B cell (primary cell): ENCODE results near the gene BCO1. TPM values are rescaled to one million over a fixed set of nuclear protein-coding genes. Genes with fewer than 3 reads are reported as not detected.

Experiments
- ATAC-seq: fragments of 200-7000 bp; cut with Tn5 transposase; one replicate; pipeline ENCODE4 v1.10.0; 2021; ENCODE audit warnings: low read depth, mild to moderate bottlenecking, moderate number of reproducible peaks, moderate library complexity
- CTCF ChIA-PET: fragments of 350-600 bp; sonication (Branson Sonifier 250); formaldehyde crosslinking; loops from one replicate; lab custom pipeline; 2021; ENCODE audit warnings: antibody characterized with exemption, inconsistent platforms; lab: Charles Lee
- POLR2A ChIA-PET: fragments of 350-600 bp; sonication (Branson Sonifier 250); formaldehyde crosslinking; loops from one replicate; lab custom pipeline; 2021; ENCODE audit warnings: antibody characterized with exemption; lab: Charles Lee
- DNase-seq: peaks from one replicate; pipeline ENCODE4 v3.0.0; 2013
- H2AFZ ChIP-seq: 2 replicates; pipeline ENCODE4 v1.6.1; 2012; ENCODE audit warnings: mild to moderate bottlenecking, low read depth, low read length; ENCODE audit not compliant: insufficient read depth, poor library complexity, severe bottlenecking
- H3K27ac ChIP-seq, 2 donors: 1 replicate in 1 of 2; 2 replicates in 1 of 2; pipeline ENCODE4 v1.5.1; 2012 to 2013; ENCODE audit warnings: low read length in 2 of 2, mild to moderate bottlenecking in 2 of 2, moderate library complexity in 1 of 2
- H3K27me3 ChIP-seq, 4 experiments: fragments of 200-600 bp in 1 of 4; sonication (generic) in 1 of 4; replicated peaks in 1 of 4; 1 replicate in 2 of 4; 2 replicates in 2 of 4; pipeline versions ENCODE4 v1.6.1 to v1.7.0; 2013 to 2016; ENCODE audit warnings: low read length in 3 of 4, mild to moderate bottlenecking in 2 of 4, mixed read lengths in 1 of 4, moderate library complexity in 1 of 4; ENCODE audit not compliant: insufficient read depth in 4 of 4, control insufficient read depth in 3 of 4; ENCODE audit errors: control extremely low read depth in 1 of 4
- H3K36me3 ChIP-seq, 2 experiments: replicated peaks in 1 of 2; 1 replicate in 1 of 2; 2 replicates in 1 of 2; pipeline versions ENCODE4 v1.6.1 to v1.7.1; 2013; ENCODE audit warnings: low read length in 1 of 2; ENCODE audit not compliant: insufficient read depth in 2 of 2, control insufficient read depth in 1 of 2; ENCODE audit errors: control extremely low read depth in 1 of 2, extremely low read depth in 1 of 2
- H3K4me1 ChIP-seq, 2 donors: fragments of 200-600 bp in 1 of 2; sonication (generic) in 1 of 2; 1 replicate in 1 of 2; 2 replicates in 1 of 2; pipeline versions ENCODE4 v1.5.1 to v1.6.1; 2013 to 2017; ENCODE audit warnings: low read length in 2 of 2; ENCODE audit not compliant: control insufficient read depth in 2 of 2, insufficient read depth in 2 of 2
- H3K4me2 ChIP-seq: replicated peaks from 2 replicates; pipeline ENCODE3; 2012; ENCODE audit warnings: mild to moderate bottlenecking, low read depth, low read length; ENCODE audit not compliant: poor library complexity, severe bottlenecking
- H3K4me3 ChIP-seq, 5 experiments: fragments of 200-600 bp in 1 of 5; sonication (generic) in 1 of 5; 1 replicate in 3 of 5; 2 replicates in 2 of 5; pipeline versions ENCODE4 v1.5.1 to v1.7.0; 2011 to 2016; ENCODE audit warnings: low read length in 4 of 5, mild to moderate bottlenecking in 4 of 5, low read depth in 2 of 5, control low read depth in 1 of 5, moderate library complexity in 1 of 5; ENCODE audit not compliant: insufficient read depth in 1 of 5; ENCODE audit errors: control extremely low read depth in 1 of 5, extremely low read depth in 1 of 5
- H3K79me2 ChIP-seq: fragments of 200-600 bp; sonication (generic); one replicate; pipeline ENCODE4 v1.6.0; 2016; ENCODE audit warnings: low read length; ENCODE audit not compliant: control insufficient read depth, insufficient read depth
- H3K9ac ChIP-seq: fragments of 200-600 bp; sonication (generic); 2 replicates; pipeline ENCODE4 v1.6.1; 2017; ENCODE audit warnings: mild to moderate bottlenecking, low read length, moderate library complexity
- H3K9me3 ChIP-seq, 3 donors: one replicate each; pipeline versions ENCODE4 v1.6.1 to v1.7.1; 2013; ENCODE audit warnings: low read length in 2 of 3; ENCODE audit not compliant: control insufficient read depth in 2 of 3, insufficient read depth in 1 of 3; ENCODE audit errors: control extremely low read depth in 1 of 3
- H4K20me1 ChIP-seq: 2 replicates; pipeline ENCODE4 v1.6.0; 2012; ENCODE audit warnings: mild to moderate bottlenecking, low read length; ENCODE audit not compliant: insufficient read depth, control insufficient read depth, poor library complexity, severe bottlenecking
- H3K27ac Mint-ChIP-seq: one replicate; pipeline ENCODE4 v1.8.0; 2021; ENCODE audit warnings: mixed read lengths
- H3K27me3 Mint-ChIP-seq: one replicate; pipeline ENCODE4 v1.8.0; 2021; ENCODE audit warnings: mixed read lengths
- H3K4me1 Mint-ChIP-seq: one replicate; pipeline ENCODE4 v1.8.0; 2021; ENCODE audit warnings: mixed read lengths
- H3K4me3 Mint-ChIP-seq: one replicate; pipeline ENCODE4 v1.8.0; 2021; ENCODE audit warnings: mixed read lengths
- H3K9me3 Mint-ChIP-seq: one replicate; pipeline ENCODE4 v1.8.0; 2022; ENCODE audit warnings: mixed read lengths; ENCODE audit not compliant: insufficient read depth
- CTCF ChIP-seq: fragments of 200-600 bp; IDR thresholded peaks from one replicate; pipeline ENCODE4 v1.8.0; 2022; ENCODE audit warnings: antibody characterized with exemption, mild to moderate bottlenecking
- EZH2 ChIP-seq: IDR thresholded peaks from 2 replicates; pipeline ENCODE4 v1.6.1; 2012; ENCODE audit warnings: borderline replicate concordance, low read depth, mild to moderate bottlenecking, moderate library complexity, low read length; ENCODE audit not compliant: insufficient read depth, poor library complexity, severe bottlenecking
- WGBS: methylation state at CpG from one replicate; pipeline ENCODE4 v1.1.5; 2013; ENCODE audit warnings: missing lambda C conversion rate; ENCODE audit not compliant: insufficient coverage; 5-methylcytosine and 5-hydroxymethylcytosine counted together
- intact Hi-C: fragments of 100-400 bp; cut with micrococcal nuclease; formaldehyde crosslinking; loops from one replicate; pipeline ENCODE4 v1.10.0; 2022
- polyA plus RNA-seq: library from polyadenylated mRNA; depleted of rRNA; stranded (reverse); fragments of >200 nt; gene quantifications from 2 replicates; pipeline ENCODE4 v1.2.3, GENCODE V29; 2012
- total RNA-seq, 2 donors: library from RNA; stranded (reverse); fragments of 120-200 nt in 1 of 2; gene quantifications; 1 replicate in 1 of 2; 2 replicates in 1 of 2; pipeline versions ENCODE4 v1.2.3 to v1.2.4, GENCODE V29; 2013 to 2022

The BCO1 gene
- total and polyA plus RNA-seq, 2 donors (not counting 1 experiment from before 2014, with no cell fraction given) = not detected

DNA sequence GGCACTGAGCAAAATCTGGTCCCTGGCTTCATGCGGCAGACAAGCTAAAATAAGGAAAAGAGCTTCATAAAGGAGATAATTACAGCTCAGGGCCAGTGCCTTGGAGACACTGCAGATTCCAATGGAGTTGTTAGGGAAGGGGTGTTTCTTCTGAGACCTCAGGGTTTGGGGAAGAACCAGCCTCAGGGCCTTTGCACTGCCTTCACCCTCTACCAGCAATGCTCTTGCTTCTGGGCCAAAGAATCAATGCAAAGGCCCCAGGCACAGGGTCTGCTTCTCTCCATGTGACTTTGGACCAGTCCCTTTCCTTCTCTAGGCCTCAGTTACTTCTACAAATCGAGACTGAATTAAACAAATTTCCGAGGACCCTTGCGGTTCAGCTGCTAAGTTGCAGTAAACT, 40.0 kb downstream of the BCO1 start:
- Histone ChIP-seq H3K9ac (no peak overlapping the region), H2AFZ (no peak overlapping the region), H3K4me2 (no peak overlapping the region), H3K36me3 (no peaks in the 10 kb centered on the region), H3K4me3 (no peak overlapping the region), H3K9me3 (no peaks in the 10 kb centered on the region), H4K20me1 (no peaks in the 10 kb centered on the region), H3K4me1 (no peaks in the 10 kb centered on the region), H3K79me2 (no peaks in the 10 kb centered on the region), H3K27ac (no peak overlapping the region), H3K27me3 (peaks cover 0 to 4% (median 0%) of the 10 kb centered on the region in 4 experiments)
- no peak overlapping the region for H3K27ac Mint-ChIP-seq
- no peak for TF ChIP-seq CTCF
- no peak for TF ChIP-seq EZH2
- ChIA-PET POLR2A (no interaction called here), CTCF (no interaction called here)
- H3K4me3 Mint-ChIP-seq = no peak overlapping the region
- DNase-seq (no peak), ATAC-seq (no peak)
- 92% methylated on average over 2 of the region's 4 CpGs for WGBS
- intact Hi-C loops = no loop called here
- no peaks in the 10 kb centered on the region for H3K9me3 Mint-ChIP-seq
- no peaks in the 10 kb centered on the region for H3K4me1 Mint-ChIP-seq
- H3K27me3 Mint-ChIP-seq = peaks cover 15% of the 10 kb centered on the region

- Histone ChIP-seq H3K4me3 (no peak overlapping the region), H3K79me2 (no peaks in the 10 kb centered on the region), H3K9me3 (no peaks in the 10 kb centered on the region), H3K27ac (no peak overlapping the region), H3K36me3 (no peaks in the 10 kb centered on the region), H3K4me2 (no peak overlapping the region), H3K4me1 (no peaks in the 10 kb centered on the region), H4K20me1 (no peaks in the 10 kb centered on the region), H3K9ac (no peak overlapping the region), H3K27me3 (peaks cover 0 to 4% (median 0%) of the 10 kb centered on the region in 4 experiments), H2AFZ (no peak overlapping the region)
- Mint-ChIP-seq H3K4me1 (no peaks in the 10 kb centered on the region), H3K9me3 (no peaks in the 10 kb centered on the region), H3K4me3 (no peak overlapping the region), H3K27ac (no peak overlapping the region), H3K27me3 (peaks cover 10% of the 10 kb centered on the region)
- DNase-seq = no peak
- no peak for ATAC-seq
- POLR2A ChIA-PET = no interaction called here
- WGBS = no CpG with 5 or more reads among the region's 4 CpGs
- TF ChIP-seq EZH2 (no peak), CTCF (no peak)
- intact Hi-C loops = no loop called here
- CTCF ChIA-PET = interaction anchor here (1.1 kb wide), 1 partner anchor 35 kb away, joined by 3 read pairs; the partner anchor contains the start of gene GAN
These were observed 40.9 kb downstream of the BCO1 start for GRCh38 chr16:81279392-81279791.
